HCT116 (cell line): Measurements from ENCODE around the gene UTP14A. TPM values are rescaled to one million over a fixed set of nuclear protein-coding genes. Genes with fewer than 3 reads are reported as not detected.

Experiments used
- ATAC-seq: fragments of 200-7000 bp; cut with Tn5 transposase; 2 replicates; pipeline ENCODE4 v1.9.1; 2020; ENCODE audit warnings: mild to moderate bottlenecking, moderate library complexity
- BruUV-seq: library from RNA; stranded (reverse); fragments of 400-500 nt; replicated peaks from 2 replicates; lab custom pipeline; 2021; lab: Mats Ljungman, UMichigan
- CTCF ChIA-PET: fragments of 300-600 bp; sonication (Branson Sonifier 250); formaldehyde crosslinking; loops from one replicate; lab custom pipeline; 2021; ENCODE audit warnings: antibody characterized with exemption; lab: Charles Lee
- POLR2A ChIA-PET: fragments of 300-600, 350-600 bp; sonication (Branson Sonifier 250); formaldehyde crosslinking; loops from one replicate; lab custom pipeline; 2021; ENCODE audit warnings: antibody characterized with exemption; lab: Charles Lee
- RAD21 ChIA-PET, 2 experiments: fragments of 300-600 bp; sonication (Branson Sonifier 250); formaldehyde crosslinking; loops; one replicate each; lab custom pipeline; 2023; ENCODE audit warnings: low total read pairs in 2 of 2; ENCODE audit not compliant: uncharacterized antibody in 2 of 2, unreplicated experiment in 2 of 2, low non-redundant PET in 1 of 2; lab: Charles Lee
- DNase-seq: peaks from one replicate; pipeline ENCODE4 v3.0.0-alpha.2; 2010; ENCODE audit warnings: low read depth, low spot score
- H2AFZ ChIP-seq: fragments of 200-600 bp; shearing (Covaris generic), sonication (generic); 2 replicates; pipeline ENCODE4 v1.6.1; 2017; ENCODE audit warnings: low read depth, mixed run types, mixed read lengths, antibody characterized with exemption, low read length; ENCODE audit not compliant: poor library complexity, severe bottlenecking
- H3K27ac ChIP-seq: 2 replicates; pipeline ENCODE4 v1.5.1; 2012; ENCODE audit warnings: low read depth, low read length
- H3K27me3 ChIP-seq: fragments of 200-600 bp; sonication (generic); 2 replicates; pipeline ENCODE4 v1.6.1; 2016; ENCODE audit warnings: mixed run types, low read length, mixed read lengths; ENCODE audit not compliant: insufficient read depth
- H3K36me3 ChIP-seq, 2 experiments: fragments of 200-500 bp in 1 of 2; fragments of 200-600 bp in 1 of 2; sonication (Bioruptor generic) in 1 of 2; sonication (generic) in 1 of 2; 2 replicates each; pipeline versions ENCODE4 v1.5.1 to v1.6.1; 2014 to 2016; ENCODE audit warnings: low read length in 2 of 2, inconsistent platforms in 1 of 2, mixed read lengths in 1 of 2, mixed run types in 1 of 2; ENCODE audit not compliant: insufficient read depth in 2 of 2, control insufficient read depth in 1 of 2
- H3K4me1 ChIP-seq, 2 experiments: fragments of 200-600 bp in 1 of 2; sonication (generic) in 1 of 2; 2 replicates each; pipeline versions ENCODE4 v1.5.1 to v1.6.1; 2012 to 2017; ENCODE audit warnings: low read length in 2 of 2, inconsistent platforms in 1 of 2, mild to moderate bottlenecking in 1 of 2, mixed read lengths in 1 of 2, mixed run types in 1 of 2, moderate library complexity in 1 of 2; ENCODE audit not compliant: insufficient read depth in 2 of 2, control insufficient read depth in 1 of 2
- H3K4me2 ChIP-seq: fragments of 200-600 bp; sonication (generic); 2 replicates; pipeline ENCODE4 v1.6.1; 2017; ENCODE audit warnings: mixed run types, low read length, mixed read lengths
- H3K4me3 ChIP-seq, 2 experiments: fragments of 200-600 bp in 1 of 2; sonication (generic) in 1 of 2; replicated peaks in 1 of 2; 2 replicates each; pipeline ENCODE4 v1.5.1; 2011 to 2016; ENCODE audit warnings: low read length in 2 of 2, control low read depth in 1 of 2, low read depth in 1 of 2, mild to moderate bottlenecking in 1 of 2, mixed read lengths in 1 of 2, mixed run types in 1 of 2
- H3K79me2 ChIP-seq: fragments of 200-600 bp; sonication (generic); 2 replicates; pipeline ENCODE4 v1.6.1; 2017; ENCODE audit warnings: mild to moderate bottlenecking, mixed run types, low read length, moderate library complexity, mixed read lengths; ENCODE audit not compliant: insufficient read depth
- H3K9ac ChIP-seq: fragments of 200-600 bp; sonication (generic); 2 replicates; pipeline ENCODE4 v1.6.1; 2016; ENCODE audit warnings: low read length, mixed read lengths
- H3K9me2 ChIP-seq: fragments of 200-600 bp; sonication (generic), shearing (Covaris generic); 2 replicates; pipeline ENCODE4 v1.6.1; 2017; ENCODE audit warnings: mixed run types, mild to moderate bottlenecking, moderate library complexity; ENCODE audit not compliant: insufficient read depth
- H3K9me3 ChIP-seq, 2 experiments: fragments of 200-500 bp in 1 of 2; fragments of 200-600 bp in 1 of 2; sonication (Bioruptor generic) in 1 of 2; sonication (generic) in 1 of 2; 2 replicates each; pipeline ENCODE4 v1.6.1; 2014 to 2017; ENCODE audit warnings: low read length in 2 of 2, mixed read lengths in 2 of 2, inconsistent platforms in 1 of 2, low read depth in 1 of 2, mild to moderate bottlenecking in 1 of 2, mixed run types in 1 of 2, moderate library complexity in 1 of 2; ENCODE audit not compliant: control insufficient read depth in 1 of 2, insufficient read depth in 1 of 2
- H4K20me1 ChIP-seq: fragments of 200-600 bp; sonication (generic), shearing (Covaris generic); 2 replicates; pipeline ENCODE4 v1.6.1; 2017; ENCODE audit warnings: mixed run types, mild to moderate bottlenecking, moderate library complexity; ENCODE audit not compliant: insufficient read depth
- CBX3 ChIP-seq: IDR thresholded peaks from 2 replicates; pipeline ENCODE4 v1.6.1; 2012; ENCODE audit warnings: low read depth
- CTCF ChIP-seq, 3 experiments: fragments of 200-600 bp in 1 of 3; sonication (generic) in 1 of 3; IDR thresholded peaks in 2 of 3; conservative IDR thresholded peaks in 1 of 3; 2 replicates each; pipeline ENCODE4 v1.5.1; 2012 to 2017; ENCODE audit warnings: low read depth in 2 of 3, low read length in 2 of 3, antibody characterized with exemption in 1 of 3, borderline replicate concordance in 1 of 3, control low read depth in 1 of 3, mild to moderate bottlenecking in 1 of 3, mixed read lengths in 1 of 3, mixed run types in 1 of 3, moderate library complexity in 1 of 3; ENCODE audit not compliant: insufficient read depth in 1 of 3
- ELF1 ChIP-seq: IDR thresholded peaks from 2 replicates; pipeline ENCODE4 v1.6.1; 2012; ENCODE audit warnings: low read depth, borderline replicate concordance
- EZH2phosphoT487 ChIP-seq: fragments of 200-600 bp; IDR thresholded peaks from 2 replicates; pipeline ENCODE4 v1.6.1; 2018; ENCODE audit warnings: antibody characterized with exemption, borderline replicate concordance
- MAX ChIP-seq: IDR thresholded peaks from 2 replicates; pipeline ENCODE4 v1.6.1; 2012
- POLR2A ChIP-seq: IDR thresholded peaks from 2 replicates; pipeline ENCODE4 v1.7.0; 2011; ENCODE audit warnings: borderline replicate concordance; ENCODE audit not compliant: insufficient read depth, insufficient read length; ENCODE audit errors: extremely low read depth
- POLR2AphosphoS5 ChIP-seq: IDR thresholded peaks from 2 replicates; pipeline ENCODE4 v1.6.1; 2011; ENCODE audit warnings: mild to moderate bottlenecking, low read depth, low read length, moderate library complexity
- RAD21 ChIP-seq: IDR thresholded peaks from 2 replicates; pipeline ENCODE4 v1.6.1; 2012; ENCODE audit warnings: low read depth, mild to moderate bottlenecking
- REST ChIP-seq: IDR thresholded peaks from 2 replicates; pipeline ENCODE4 v1.6.1; 2012; ENCODE audit warnings: low read depth
- SP1 ChIP-seq: IDR thresholded peaks from 2 replicates; pipeline ENCODE4 v1.6.1; 2012; ENCODE audit warnings: low read depth
- ZNF274 ChIP-seq: fragments of 200-500 bp; sonication (Bioruptor generic); IDR thresholded peaks from 2 replicates; pipeline ENCODE4 v1.6.1; 2014; ENCODE audit warnings: mild to moderate bottlenecking, low read depth, low read length, inconsistent platforms
- intact Hi-C: fragments of 100-400 bp; cut with micrococcal nuclease; formaldehyde crosslinking; loops from 2 replicates; pipeline ENCODE4 v1.10.0; 2022
- total RNA-seq: library from RNA; stranded (reverse); gene quantifications from one replicate; pipeline ENCODE4 v1.2.1, GENCODE V29; 2021; ENCODE audit not compliant: unreplicated experiment

Gene UTP14A
- total RNA-seq, 1 experiment from 2014 or later, result 28.3 TPM

DNA sequence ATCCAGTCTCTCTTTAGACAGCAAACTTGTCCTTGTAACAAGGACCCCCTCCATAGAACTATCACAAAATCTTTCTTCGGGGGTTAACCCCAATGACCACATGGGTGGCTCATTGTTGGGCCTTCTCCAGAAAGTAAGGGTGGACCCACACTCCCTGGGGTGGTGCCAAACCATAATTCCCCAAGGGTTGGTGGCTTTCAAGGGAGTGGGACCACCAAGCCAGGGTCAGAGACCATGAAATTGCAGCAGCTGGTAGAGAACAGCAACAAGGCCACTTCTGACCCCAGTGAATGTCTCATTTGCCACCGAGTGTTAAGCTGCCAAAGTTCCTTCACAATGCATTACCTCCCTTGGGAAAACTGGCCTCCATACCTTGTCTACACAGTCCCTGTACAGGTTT is 33.4 kb upstream of the UTP14A start (continued):
- no peak for TF ChIP-seq MAX
- TF ChIP-seq CBX3, result no peak
- TF ChIP-seq EZH2phosphoT487, result no peak
- TF ChIP-seq REST, result no peak
- no peak for TF ChIP-seq POLR2AphosphoS5

GRCh38 chrX:129875669-129876068 is 30.3 kb upstream of the UTP14A start:
- Histone ChIP-seq H3K27me3 (no peaks in the 10 kb centered on the region), H3K4me3 (no peak overlapping the region), H3K4me1 (peaks cover 4 to 12% of the 10 kb centered on the region in 2 experiments; a peak in 3 of 4 replicates), H2AFZ (no peak overlapping the region), H3K79me2 (no peaks in the 10 kb centered on the region), H3K9ac (no peak overlapping the region), H3K4me2 (no peak overlapping the region), H3K9me2 (no peaks in the 10 kb centered on the region), H3K36me3 (no peaks in the 10 kb centered on the region), H3K27ac (no peak overlapping the region), H4K20me1 (no peaks in the 10 kb centered on the region), H3K9me3 (no peaks in the 10 kb centered on the region)
- ATAC-seq (no peak), DNase-seq (no peak)
- ChIA-PET CTCF (no interaction called here), POLR2A (no interaction called here), RAD21 (no interaction called here)
- intact Hi-C loops, result no loop called here
- TF ChIP-seq ZNF274, result no peak
- no peak for TF ChIP-seq CBX3
- TF ChIP-seq MAX, result no peak
- TF ChIP-seq ELF1, result no peak
- TF ChIP-seq SP1, result no peak
- TF ChIP-seq CTCF (IDR thresholded peaks at IDR 0.05 in 2 of 3, conservative IDR thresholded peaks at IDR 0.05 in 1 of 3; ENCODE audit: borderline replicate concordance in 1 of 3, insufficient read depth in 1 of 3, low read depth in 2 of 3, low read length in 2 of 3), result no peak
- TF ChIP-seq POLR2A, result no peak
- no peak for TF ChIP-seq RAD21
- BruUV-seq, result no TSS peak
